Measurements from ENCODE around the gene MRPS2. TPM values are rescaled to one million over a fixed set of nuclear protein-coding genes. Genes with fewer than 3 reads are reported as not detected.
A peak's percentile ranks its signal among the peaks of the same experiment; 100 is the strongest.

MRPS2 gene
- total and polyA plus RNA-seq, 9 of the 15 experiments (the other 6 are each of a cell fraction or from before 2014, with no cell fraction given), result 8.0 to 167 (median 81.3) TPM

- TF ChIP-seq ZNF354B (CRISPR knock-in tag; IDR thresholded peaks at IDR 0.05), result no peak
- TF ChIP-seq POU5F1 (IDR thresholded peaks at IDR 0.05; ENCODE audit: borderline replicate concordance, low read depth, low read length, partially characterized antibody), result no peak
- TF ChIP-seq PURB (CRISPR knock-in tag; IDR thresholded peaks at IDR 0.05; ENCODE audit: low read depth), result no peak
- TF ChIP-seq CEBPG (CRISPR knock-in tag; IDR thresholded peaks at IDR 0.05), result no peak
- no peak for TF ChIP-seq CEBPG (tag; conservative IDR thresholded peaks at IDR 0.05 in 1 of 2, IDR thresholded peaks at IDR 0.05 in 1 of 2)
- no peak for TF ChIP-seq ZNF277 (CRISPR knock-in tag; IDR thresholded peaks at IDR 0.05; ENCODE audit: borderline replicate concordance)
- no peak for TF ChIP-seq ID3 (CRISPR knock-in tag; IDR thresholded peaks at IDR 0.05)
- no peak for TF ChIP-seq ID3 (tag; IDR thresholded peaks at IDR 0.05)
- no peak for TF ChIP-seq TAF15 (IDR thresholded peaks at IDR 0.05; ENCODE audit: low read depth, low read length)
- no peak for TF ChIP-seq SP2 (IDR thresholded peaks at IDR 0.05; ENCODE audit: extremely low read depth, low read depth, low read length, poor library complexity, severe bottlenecking)
- TF ChIP-seq ZNF347 (CRISPR knock-in tag; IDR thresholded peaks at IDR 0.05; ENCODE audit: low read depth), result no peak
- TF ChIP-seq MAFF (IDR thresholded peaks at IDR 0.05; ENCODE audit: low read length), result no peak
- TF ChIP-seq PPARD (CRISPR knock-in tag; IDR thresholded peaks at IDR 0.05), result no peak
- no peak for TF ChIP-seq ZNF12 (CRISPR knock-in tag; IDR thresholded peaks at IDR 0.05)
- TF ChIP-seq SMAD1 (IDR thresholded peaks at IDR 0.05; ENCODE audit: low read depth, low read length, partially characterized antibody), result no peak
- TF ChIP-seq NKRF (IDR thresholded peaks at IDR 0.05; ENCODE audit: borderline replicate concordance), result peak; percentile 96
- TF ChIP-seq ZBTB33 (CRISPR knock-in tag; IDR thresholded peaks at IDR 0.05), result no peak
- TF ChIP-seq, protein P1, sequence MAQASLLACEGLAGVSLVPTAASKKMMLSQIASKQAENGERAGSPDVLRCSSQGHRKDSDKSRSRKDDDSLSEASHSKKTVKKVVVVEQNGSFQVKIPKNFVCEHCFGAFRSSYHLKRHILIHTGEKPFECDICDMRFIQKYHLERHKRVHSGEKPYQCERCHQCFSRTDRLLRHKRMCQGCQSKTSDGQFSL (CRISPR knock-in tag; IDR thresholded peaks at IDR 0.05), result peak; percentile 95
- TF ChIP-seq, protein P1 (tag; IDR thresholded peaks at IDR 0.05), result peak in 1 of 2 experiments; percentile 95; a peak in 2 of 4 replicates
- TF ChIP-seq GABPB1 (CRISPR knock-in tag; IDR thresholded peaks at IDR 0.05), result 0 out of 2 replicates have a peak, but pooled peaks have one; percentile 49
Observed at GRCh38 chr9:135499326-135500070, 984 bp upstream of the MRPS2 start (continued).
